T-helper 17 cell (primary cell): Measurements from ENCODE around the gene NOTCH2NLA. TPM values are rescaled to one million over a fixed set of nuclear protein-coding genes. Genes with fewer than 3 reads are reported as not detected.
A peak's percentile ranks its signal among the peaks of the same experiment; 100 is the strongest.
"Not testable (repeated sequence)": the region's sequence is repeated elsewhere in the genome, so short reads cannot be mapped to it uniquely, and the experiment has no call there.

Experiments used
- ATAC-seq: fragments of 150-1000 bp; cut with Tn5 transposase; 2 replicates; pipeline ENCODE4 v1.10.0; 2021; ENCODE audit warnings: mild to moderate bottlenecking, moderate library complexity
- DNase-seq, 3 donors: peaks; one replicate each; pipeline versions ENCODE4 v3.0.0 to v3.0.0-alpha.2; 2020 to 2021
- H3K9me3 ChIP-seq: one replicate; pipeline ENCODE4 v1.7.0; 2013; ENCODE audit warnings: low read length, mild to moderate bottlenecking; ENCODE audit not compliant: control insufficient read depth, poor library complexity, severe bottlenecking
- H3K27ac Mint-ChIP-seq: one replicate; pipeline ENCODE4 v1.8.0; 2022; ENCODE audit warnings: mild to moderate bottlenecking, moderate library complexity, mixed read lengths
- H3K27me3 Mint-ChIP-seq: one replicate; pipeline ENCODE4 v1.8.0; 2022; ENCODE audit warnings: mixed read lengths
- H3K36me3 Mint-ChIP-seq: one replicate; pipeline ENCODE4 v1.8.0; 2022; ENCODE audit warnings: low read depth, mixed read lengths
- H3K4me1 Mint-ChIP-seq: one replicate; pipeline ENCODE4 v1.8.0; 2022; ENCODE audit warnings: mild to moderate bottlenecking, mixed read lengths
- H3K4me3 Mint-ChIP-seq: one replicate; pipeline ENCODE4 v1.8.0; 2022; ENCODE audit warnings: mild to moderate bottlenecking, moderate library complexity, mixed read lengths
- total RNA-seq, 4 donors: library from RNA in 2 of 4; stranded (reverse) in 2 of 4; gene quantifications; one replicate each; pipeline ENCODE4 v1.2.3 and lab custom pipeline; 2022 to 2026

NOTCH2NLA gene
- total RNA-seq, 2 donors from 2014 or later: 34.3 to 40.7 TPM

DNA sequence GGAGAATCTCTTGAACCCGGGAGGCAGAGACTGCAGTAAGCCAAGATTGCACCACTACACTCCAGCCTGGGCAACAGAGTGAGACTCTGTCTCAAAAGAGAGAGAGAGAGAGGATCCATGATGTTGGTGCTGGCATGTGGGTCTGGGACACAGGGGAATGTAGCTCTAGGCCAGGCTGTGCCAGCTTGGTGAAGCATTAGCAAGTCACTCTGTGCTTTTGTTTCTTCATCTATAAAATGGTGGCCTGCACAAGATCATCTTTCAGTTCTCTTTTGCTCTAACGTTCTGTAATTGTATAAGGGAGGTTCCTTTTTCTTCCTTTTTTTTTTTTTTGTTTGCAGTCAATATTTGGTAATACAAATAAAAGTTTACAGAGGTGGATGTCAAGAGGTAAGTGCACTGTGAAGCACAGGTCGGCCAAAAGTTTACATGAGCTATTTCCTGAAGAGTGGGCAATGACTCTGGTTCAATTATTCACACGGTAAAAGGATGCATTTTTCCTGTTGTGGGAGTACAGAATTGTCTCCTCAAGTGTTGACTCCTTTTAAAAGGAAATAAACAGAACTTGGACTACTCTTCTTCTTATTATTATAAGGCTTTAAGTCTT is 24.5 kb upstream of the NOTCH2NLA start:
- H3K9me3 ChIP-seq, DNase-seq, H3K27ac Mint-ChIP-seq, H3K4me1 Mint-ChIP-seq, H3K27me3 Mint-ChIP-seq, H3K4me3 Mint-ChIP-seq, H3K36me3 Mint-ChIP-seq, ATAC-seq: not testable (repeated sequence)

DNA sequence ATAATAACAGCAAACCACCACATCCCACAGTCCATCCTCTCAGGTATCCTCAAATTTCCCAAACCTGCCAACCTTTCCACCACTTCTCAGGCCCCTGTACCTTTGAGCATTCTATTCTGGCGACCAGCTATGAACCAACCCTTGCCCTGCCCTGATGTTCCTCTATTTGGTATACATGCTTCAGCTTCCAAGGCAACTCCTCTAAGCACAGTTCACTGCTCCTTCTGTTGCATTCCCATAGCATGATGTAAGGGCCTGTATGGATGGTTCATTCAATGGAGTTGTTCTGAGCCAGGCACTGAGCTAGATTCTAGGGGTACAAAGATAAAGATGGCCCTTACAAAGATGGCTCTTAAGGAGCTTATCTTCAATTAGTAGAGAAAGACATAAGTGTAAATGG is 22.7 kb upstream of the NOTCH2NLA start:
- not testable (repeated sequence) for H3K27ac Mint-ChIP-seq, H3K36me3 Mint-ChIP-seq, ATAC-seq, H3K27me3 Mint-ChIP-seq, H3K4me3 Mint-ChIP-seq, DNase-seq, H3K4me1 Mint-ChIP-seq, H3K9me3 ChIP-seq

- H3K27ac Mint-ChIP-seq, H3K27me3 Mint-ChIP-seq, H3K36me3 Mint-ChIP-seq, H3K9me3 ChIP-seq, H3K4me3 Mint-ChIP-seq, H3K4me1 Mint-ChIP-seq, DNase-seq: not testable (repeated sequence)
- ATAC-seq: peak; percentile 78
Measured at GRCh38 chr1:146248643-146249042, 19.8 kb upstream of the NOTCH2NLA start.

- not testable (repeated sequence) for H3K4me3 Mint-ChIP-seq, H3K27ac Mint-ChIP-seq, H3K9me3 ChIP-seq, H3K27me3 Mint-ChIP-seq, H3K4me1 Mint-ChIP-seq, H3K36me3 Mint-ChIP-seq, ATAC-seq, DNase-seq
Measured at GRCh38 chr1:146236626-146237025, 7.8 kb upstream of the NOTCH2NLA start.

DNA sequence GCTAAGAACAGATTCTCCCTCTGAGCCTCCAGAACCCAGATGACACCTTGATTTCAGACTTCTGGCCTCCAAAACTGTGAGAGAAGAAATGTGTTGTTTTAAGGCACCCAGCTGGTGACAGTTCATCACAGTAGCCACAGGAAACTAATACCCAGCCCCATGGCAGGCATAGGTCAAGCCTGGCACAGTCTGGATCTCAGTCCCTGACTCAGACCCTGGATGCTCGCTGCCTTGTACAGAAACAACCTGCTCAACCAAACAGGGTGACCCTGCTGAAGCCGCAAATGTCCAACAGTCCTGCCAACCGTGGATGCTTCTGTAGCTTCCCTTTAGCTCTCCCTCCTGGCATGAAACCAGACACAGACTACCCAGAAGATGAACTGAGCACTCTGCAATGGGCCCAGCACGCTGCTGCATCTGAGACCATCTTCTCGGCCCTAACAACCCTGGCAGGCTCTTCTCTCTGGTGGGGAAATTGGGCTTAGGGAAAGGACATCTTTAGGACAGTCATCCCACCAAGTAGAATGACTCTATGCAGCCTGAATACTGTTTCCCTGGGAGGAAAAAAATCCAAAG is 7.3 kb upstream of the NOTCH2NLA start:
- not testable (repeated sequence) for H3K4me3 Mint-ChIP-seq, H3K36me3 Mint-ChIP-seq, H3K4me1 Mint-ChIP-seq, H3K27ac Mint-ChIP-seq, H3K9me3 ChIP-seq, ATAC-seq, DNase-seq, H3K27me3 Mint-ChIP-seq

DNA sequence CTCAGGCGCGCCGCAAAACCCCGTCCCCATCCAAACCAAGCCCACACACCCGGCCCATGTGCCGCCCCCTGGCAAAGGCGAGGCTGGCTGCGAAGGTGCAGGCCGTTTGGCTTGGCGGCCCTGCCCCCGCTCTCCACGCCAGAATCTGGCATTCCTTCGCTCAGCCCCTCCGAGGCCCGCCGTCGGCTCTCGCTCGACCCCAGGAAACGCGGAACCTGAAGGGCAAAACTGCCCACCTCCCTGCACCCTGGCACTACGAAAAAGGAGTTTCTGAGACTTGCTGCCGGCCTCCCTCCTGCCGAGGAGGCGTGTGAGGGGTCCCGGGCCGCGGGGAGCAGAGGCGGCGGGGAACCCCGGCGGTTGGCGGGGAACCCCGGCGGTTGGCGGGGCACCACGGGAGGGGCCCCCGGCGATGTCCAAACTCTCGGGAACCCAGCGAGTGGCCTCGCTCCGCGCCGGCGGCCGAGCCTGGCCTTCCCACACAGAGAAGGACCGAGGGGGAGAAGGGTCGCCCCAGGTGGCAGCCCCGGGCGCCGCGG is 608 bp downstream of the NOTCH2NLA start:
- not testable (repeated sequence) for H3K36me3 Mint-ChIP-seq, H3K27me3 Mint-ChIP-seq, H3K9me3 ChIP-seq, H3K4me1 Mint-ChIP-seq
- Mint-ChIP-seq H3K4me3 (peak overlapping the region; percentile 72), H3K27ac (peak overlapping the region; percentile 27)
- peak; percentile 80 for ATAC-seq
- DNase-seq: peak; percentile 5 to 9 (median 7)

GRCh38 chr1:146174531-146174930 is 54.3 kb downstream of the NOTCH2NLA start:
- ATAC-seq, H3K4me1 Mint-ChIP-seq, H3K9me3 ChIP-seq, H3K27ac Mint-ChIP-seq, H3K36me3 Mint-ChIP-seq, H3K27me3 Mint-ChIP-seq, DNase-seq, H3K4me3 Mint-ChIP-seq: not testable (repeated sequence)

- ATAC-seq, H3K27me3 Mint-ChIP-seq, H3K9me3 ChIP-seq, DNase-seq, H3K4me1 Mint-ChIP-seq, H3K4me3 Mint-ChIP-seq, H3K36me3 Mint-ChIP-seq, H3K27ac Mint-ChIP-seq: not testable (repeated sequence)
Measured at GRCh38 chr1:146167740-146168139, 61.1 kb downstream of the NOTCH2NLA start.

GRCh38 chr1:146167273-146167672 is 61.5 kb downstream of the NOTCH2NLA start:
- H3K27ac Mint-ChIP-seq, H3K4me3 Mint-ChIP-seq, H3K4me1 Mint-ChIP-seq, H3K27me3 Mint-ChIP-seq, H3K36me3 Mint-ChIP-seq, ATAC-seq, H3K9me3 ChIP-seq, DNase-seq: not testable (repeated sequence)

DNA sequence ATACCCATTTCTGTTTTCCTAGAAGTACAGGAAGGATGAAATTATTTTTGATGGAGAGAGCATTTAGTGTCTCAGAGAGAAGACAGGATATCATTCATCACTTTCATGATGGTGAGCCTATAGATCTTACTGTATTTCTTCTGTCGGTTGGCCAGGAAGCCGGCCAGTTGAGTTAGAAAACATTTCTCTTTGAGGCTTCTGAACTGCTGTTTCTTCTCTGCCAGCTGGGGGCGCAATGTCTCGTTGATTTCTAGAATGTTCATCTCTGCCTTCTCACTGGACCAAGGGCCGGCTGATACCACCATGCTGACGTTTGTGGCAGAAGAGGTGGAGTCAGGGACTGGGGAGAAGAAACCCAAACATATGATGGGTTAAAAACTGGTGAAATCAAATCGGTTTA is 84.4 kb downstream of the NOTCH2NLA start, which contains the start of gene NBPF10:
Gene NBPF10, minus strand, starts transcription at position 340 of the 400 bp plus-strand sequence. Its CDS starts 35 bp downstream, at position 305.
- not testable (repeated sequence) for H3K36me3 Mint-ChIP-seq

More for the DNA sequence above, 84.4 kb downstream of the NOTCH2NLA start, which contains the start of gene NBPF10:
- H3K4me1 Mint-ChIP-seq, H3K27ac Mint-ChIP-seq, DNase-seq, H3K27me3 Mint-ChIP-seq, ATAC-seq, H3K4me3 Mint-ChIP-seq, H3K9me3 ChIP-seq: not testable (repeated sequence)

Other genes with a start within 250 kb of the NOTCH2NLA start
- 100 to 1,000 TPM; 567 to 927 TPM for gene TXNIP, start 232.4 kb downstream of the NOTCH2NLA start, total RNA-seq
- not detected for gene HJV, start 207.3 kb downstream of the NOTCH2NLA start, total RNA-seq
- 1 to 10 TPM; 3.8 to 5.6 TPM for gene NBPF10, start 84.2 kb downstream of the NOTCH2NLA start, total RNA-seq